Mesendoderm (in vitro differentiated cells): ENCODE measurements around the gene PTPRU.

Source experiments
- DNase-seq: peaks from one replicate; pipeline ENCODE4 v3.0.0; 2013
- H2AK5ac ChIP-seq: 2 replicates; pipeline ENCODE4 v1.6.1; 2013; ENCODE audit warnings: low read length, inconsistent platforms
- H2BK120ac ChIP-seq: 2 replicates; pipeline ENCODE4 v1.6.1; 2013; ENCODE audit warnings: low read depth, mild to moderate bottlenecking, low read length, moderate library complexity, mixed read lengths
- H2BK15ac ChIP-seq: replicated peaks from 2 replicates; pipeline ENCODE4 v1.6.1; 2013; ENCODE audit warnings: low read depth, mild to moderate bottlenecking, moderate library complexity
- H2BK5ac ChIP-seq: 2 replicates; pipeline ENCODE4 v1.6.1; 2013; ENCODE audit warnings: low read length, inconsistent platforms
- H3K18ac ChIP-seq: 2 replicates; pipeline ENCODE4 v1.6.1; 2013; ENCODE audit warnings: mild to moderate bottlenecking, low read length, mixed read lengths
- H3K23ac ChIP-seq: one replicate; pipeline ENCODE4 v1.6.1; 2013; ENCODE audit warnings: low read length
- H3K27ac ChIP-seq: 2 replicates; pipeline ENCODE4 v1.5.1; 2013; ENCODE audit warnings: low read depth, mild to moderate bottlenecking, inconsistent platforms, low read length, moderate library complexity
- H3K27me3 ChIP-seq: 2 replicates; pipeline ENCODE4 v1.6.1; 2013; ENCODE audit warnings: low read length, control low read depth, mild to moderate bottlenecking, inconsistent platforms; ENCODE audit not compliant: insufficient read depth, poor library complexity
- H3K36me3 ChIP-seq: 2 replicates; pipeline ENCODE4 v1.6.1; 2013; ENCODE audit warnings: low read length, inconsistent platforms; ENCODE audit not compliant: control insufficient read depth, insufficient read depth
- H3K4ac ChIP-seq: one replicate; pipeline ENCODE4 v1.6.1; 2013; ENCODE audit warnings: low read depth, mild to moderate bottlenecking, low read length, moderate library complexity
- H3K4me1 ChIP-seq: 2 replicates; pipeline ENCODE4 v1.6.1; 2013; ENCODE audit warnings: low read depth, low read length, inconsistent platforms; ENCODE audit not compliant: control insufficient read depth
- H3K4me2 ChIP-seq: 2 replicates; pipeline ENCODE4 v1.6.1; 2013; ENCODE audit warnings: low read length
- H3K4me3 ChIP-seq: 2 replicates; pipeline ENCODE4 v1.5.1; 2013; ENCODE audit warnings: mild to moderate bottlenecking, low read length
- H3K56ac ChIP-seq: one replicate; pipeline ENCODE4 v1.6.1; 2013; ENCODE audit warnings: low read length
- H3K79me1 ChIP-seq: 2 replicates; pipeline ENCODE4 v1.6.1; 2013; ENCODE audit warnings: low read length, inconsistent platforms
- H3K79me2 ChIP-seq: 2 replicates; pipeline ENCODE4 v1.6.1; 2013; ENCODE audit warnings: mild to moderate bottlenecking, low read length; ENCODE audit not compliant: control insufficient read depth, insufficient read depth
- H3K9ac ChIP-seq: 2 replicates; pipeline ENCODE4 v1.6.1; 2013; ENCODE audit warnings: low read length, inconsistent platforms
- H4K5ac ChIP-seq: one replicate; pipeline ENCODE4 v1.6.1; 2013; ENCODE audit warnings: low read length
- H4K8ac ChIP-seq: one replicate; pipeline ENCODE4 v1.6.1; 2013; ENCODE audit warnings: low read depth, mild to moderate bottlenecking, control low read depth, low read length, moderate library complexity
- WGBS: extraction: QIAGEN DNeasy Blood & Tissue Kit; methylation state at CpG from one replicate; pipeline ENCODE4 v1.1.7; 2013; ENCODE audit warnings: low lambda C conversion rate, missing lambda C conversion rate; ENCODE audit not compliant: insufficient coverage; ENCODE audit errors: extremely low coverage; 5-methylcytosine and 5-hydroxymethylcytosine counted together

PTPRU gene

GRCh38 chr1:29335573-29335972 lies 99.3 kb downstream of the PTPRU start:
- no peak overlapping the region for H3K18ac ChIP-seq
- no peak overlapping the region for H4K5ac ChIP-seq
- H2BK120ac ChIP-seq = no peak overlapping the region
- no peak overlapping the region for H3K4ac ChIP-seq
- H3K79me2 ChIP-seq = no peaks in the 10 kb centered on the region
- H3K4me3 ChIP-seq = no peak overlapping the region
- peaks cover 2% of the 10 kb centered on the region for H3K4me1 ChIP-seq
- no peaks in the 10 kb centered on the region for H3K36me3 ChIP-seq
- H3K27me3 ChIP-seq = no peaks in the 10 kb centered on the region
- no peak overlapping the region for H3K4me2 ChIP-seq
- no peak for DNase-seq
- no peak overlapping the region for H3K23ac ChIP-seq
- H3K27ac ChIP-seq = no peak overlapping the region
- H3K79me1 ChIP-seq = no peaks in the 10 kb centered on the region
- no peak overlapping the region for H3K56ac ChIP-seq
- no peak overlapping the region for H2BK5ac ChIP-seq
- H2BK15ac ChIP-seq = no peak overlapping the region
- H2AK5ac ChIP-seq = no peak overlapping the region
- no peak overlapping the region for H3K9ac ChIP-seq
- no peak overlapping the region for H4K8ac ChIP-seq

GRCh38 chr1:29338908-29339575 lies 102.7 kb downstream of the PTPRU start:
- Histone ChIP-seq H3K56ac (no peak overlapping the region), H3K4me2 (no peak overlapping the region), H3K27me3 (no peaks in the 10 kb centered on the region), H2BK5ac (no peak overlapping the region), H2BK15ac (no peak overlapping the region), H3K36me3 (no peaks in the 10 kb centered on the region), H4K8ac (no peak overlapping the region), H3K27ac (no peak overlapping the region), H3K79me1 (no peaks in the 10 kb centered on the region), H3K18ac (no peak overlapping the region), H2AK5ac (no peak overlapping the region), H3K9ac (no peak overlapping the region), H4K5ac (no peak overlapping the region), H3K4ac (no peak overlapping the region), H3K79me2 (no peaks in the 10 kb centered on the region), H2BK120ac (no peak overlapping the region), H3K4me3 (no peak overlapping the region), H3K4me1 (no peaks in the 10 kb centered on the region), H3K23ac (no peak overlapping the region)
- no peak for DNase-seq
- no CpG with 5 or more reads among the region's 3 CpGs for WGBS

- Histone ChIP-seq H3K79me1 (no peaks in the 10 kb centered on the region), H3K27ac (no peak overlapping the region), H3K18ac (no peak overlapping the region), H2BK120ac (no peak overlapping the region), H3K23ac (no peak overlapping the region), H2AK5ac (no peak overlapping the region), H3K4ac (no peak overlapping the region), H3K36me3 (no peaks in the 10 kb centered on the region), H4K8ac (no peak overlapping the region), H3K79me2 (no peaks in the 10 kb centered on the region), H3K4me1 (no peaks in the 10 kb centered on the region), H2BK15ac (no peak overlapping the region), H3K9ac (no peak overlapping the region), H3K4me2 (no peak overlapping the region), H4K5ac (no peak overlapping the region), H3K56ac (no peak overlapping the region), H3K4me3 (no peak overlapping the region), H3K27me3 (no peaks in the 10 kb centered on the region), H2BK5ac (no peak overlapping the region)
- no CpG with 5 or more reads among the region's 4 CpGs for WGBS
- DNase-seq = peak; percentile 16
Measured at GRCh38 chr1:29341936-29342335, 105.6 kb downstream of the PTPRU start.

DNA sequence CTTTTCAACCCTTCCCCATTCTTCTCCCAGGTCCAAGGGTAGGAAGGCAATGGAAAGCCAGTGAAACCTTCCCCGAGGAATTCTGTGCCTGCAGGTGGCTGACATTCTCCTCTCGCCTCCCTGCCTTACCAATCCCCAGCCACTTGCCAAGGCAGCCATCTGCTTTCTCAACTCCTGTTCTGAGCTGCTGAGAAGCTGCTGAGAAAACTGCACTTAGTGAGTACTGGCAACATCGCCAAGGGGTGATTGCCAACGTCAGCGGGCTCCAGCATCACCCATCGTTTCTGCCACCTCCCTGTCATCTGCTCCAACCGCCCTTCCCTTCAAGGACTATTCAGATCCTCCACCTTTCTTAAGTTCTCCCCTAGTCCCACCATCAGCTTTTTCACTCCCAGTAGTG lies 106.0 kb downstream of the PTPRU start:
- H2BK15ac ChIP-seq = no peak overlapping the region
- H3K4me2 ChIP-seq = no peak overlapping the region
- H3K56ac ChIP-seq = no peak overlapping the region
- DNase-seq = no peak
- no peaks in the 10 kb centered on the region for H3K36me3 ChIP-seq
- no peak overlapping the region for H3K4me3 ChIP-seq
- H3K79me1 ChIP-seq = no peaks in the 10 kb centered on the region
- H3K9ac ChIP-seq = no peak overlapping the region
- WGBS = no CpG with 5 or more reads among the region's 7 CpGs
- no peak overlapping the region for H2AK5ac ChIP-seq
- no peak overlapping the region for H3K4ac ChIP-seq
- H4K8ac ChIP-seq = no peak overlapping the region
- H3K27ac ChIP-seq = no peak overlapping the region
- H3K4me1 ChIP-seq = no peaks in the 10 kb centered on the region
- H3K27me3 ChIP-seq = no peaks in the 10 kb centered on the region
- no peak overlapping the region for H4K5ac ChIP-seq
- H2BK5ac ChIP-seq = no peak overlapping the region
- H3K79me2 ChIP-seq = no peaks in the 10 kb centered on the region
- no peak overlapping the region for H3K18ac ChIP-seq
- no peak overlapping the region for H2BK120ac ChIP-seq
- H3K23ac ChIP-seq = no peak overlapping the region

GRCh38 chr1:29342983-29343382 lies 106.7 kb downstream of the PTPRU start:
- Histone ChIP-seq H3K4me3 (no peak overlapping the region), H3K56ac (no peak overlapping the region), H3K27me3 (no peaks in the 10 kb centered on the region), H2BK5ac (no peak overlapping the region), H3K23ac (no peak overlapping the region), H3K79me2 (no peaks in the 10 kb centered on the region), H3K18ac (no peak overlapping the region), H3K4me1 (no peaks in the 10 kb centered on the region), H4K5ac (no peak overlapping the region), H3K4ac (no peak overlapping the region), H2AK5ac (no peak overlapping the region), H3K9ac (no peak overlapping the region), H2BK120ac (no peak overlapping the region), H3K4me2 (no peak overlapping the region), H3K79me1 (no peaks in the 10 kb centered on the region), H3K27ac (no peak overlapping the region), H4K8ac (no peak overlapping the region), H2BK15ac (no peak overlapping the region), H3K36me3 (no peaks in the 10 kb centered on the region)
- WGBS = no CpG with 5 or more reads among the region's 2 CpGs
- DNase-seq = no peak

DNA sequence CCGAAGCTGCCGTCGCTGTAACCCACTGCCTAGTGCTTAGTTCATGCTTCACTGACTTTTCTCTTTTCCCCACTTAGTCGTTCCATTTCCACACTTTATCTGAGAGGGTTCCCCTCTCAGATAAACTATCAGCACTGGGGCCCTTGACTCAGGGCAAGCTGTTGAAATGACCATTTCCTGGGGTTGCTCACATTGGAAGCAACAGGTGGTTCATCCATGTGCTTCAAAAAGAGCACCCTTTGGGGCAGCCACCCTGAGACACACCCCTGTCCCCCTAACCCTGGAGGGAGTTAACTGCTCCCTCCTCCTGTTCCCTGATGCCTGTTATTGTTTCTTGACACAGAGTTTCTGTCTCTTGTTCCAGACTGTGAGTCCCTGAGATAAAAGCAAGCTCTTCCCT lies 107.2 kb downstream of the PTPRU start:
- Histone ChIP-seq H4K5ac (no peak overlapping the region), H3K4ac (no peak overlapping the region), H3K4me1 (no peaks in the 10 kb centered on the region), H3K18ac (no peak overlapping the region), H2AK5ac (no peak overlapping the region), H2BK120ac (no peak overlapping the region), H3K36me3 (no peaks in the 10 kb centered on the region), H2BK5ac (no peak overlapping the region), H3K27me3 (no peaks in the 10 kb centered on the region), H3K79me1 (no peaks in the 10 kb centered on the region), H3K56ac (no peak overlapping the region), H3K9ac (no peak overlapping the region), H3K27ac (no peak overlapping the region), H4K8ac (no peak overlapping the region), H3K23ac (no peak overlapping the region), H3K79me2 (no peaks in the 10 kb centered on the region), H3K4me3 (no peak overlapping the region), H2BK15ac (no peak overlapping the region), H3K4me2 (no peak overlapping the region)
- no peak for DNase-seq
- no CpG with 5 or more reads among the region's 4 CpGs for WGBS
